Uterus (tissue), 4 donors: ENCODE data around the gene KCNIP2. TPM values are rescaled to one million over a fixed set of nuclear protein-coding genes. Genes with fewer than 3 reads are reported as not detected.

Source experiments
- DNase-seq, 2 donors: peaks; one replicate each; pipeline ENCODE4 v3.0.0-alpha.2; 2019 to 2020
- H3K27ac ChIP-seq, 2 donors: fragments of 200-600 bp; sonication (generic); 1 replicate in 1 of 2; 2 replicates in 1 of 2; pipeline ENCODE4 v1.5.1; 2016 to 2018
- H3K27me3 ChIP-seq, 2 donors: fragments of 200-600 bp; sonication (generic); one replicate each; pipeline ENCODE4 v1.5.1; 2018 to 2019; ENCODE audit warnings: control low read depth in 1 of 2
- H3K36me3 ChIP-seq, 2 donors: fragments of 200-600 bp; sonication (generic); one replicate each; pipeline ENCODE4 v1.5.1; 2019; ENCODE audit warnings: control low read depth in 1 of 2
- H3K4me1 ChIP-seq, 2 donors: fragments of 200-600 bp; sonication (generic); one replicate each; pipeline ENCODE4 v1.5.1; 2018 to 2019; ENCODE audit warnings: control low read depth in 1 of 2
- H3K4me3 ChIP-seq, 2 donors: fragments of 200-600 bp; sonication (generic); 1 replicate in 1 of 2; 2 replicates in 1 of 2; pipeline ENCODE4 v1.5.1; 2018 to 2019; ENCODE audit warnings: mild to moderate bottlenecking in 1 of 2
- H3K9me3 ChIP-seq, 2 donors: fragments of 200-600 bp; sonication (generic); one replicate each; pipeline ENCODE4 v1.5.1; 2019; ENCODE audit warnings: control low read depth in 1 of 2
- POLR2A ChIP-seq, 2 donors: fragments of 450-650 bp; IDR thresholded peaks; one replicate each; pipeline ENCODE4 v1.6.1; 2016; ENCODE audit warnings: antibody characterized with exemption in 2 of 2, mild to moderate bottlenecking in 1 of 2, moderate library complexity in 1 of 2
- intact Hi-C: fragments of 100-400 bp; cut with DNase I; formaldehyde crosslinking; loops from one replicate; pipeline ENCODE4 v1.15.1; 2023; ENCODE audit warnings: low total_unique reads
- total RNA-seq, 4 donors: library from RNA; depleted of rRNA in 3 of 4; stranded (reverse); fragments of >200 nt in 3 of 4; gene quantifications; one replicate each; pipeline versions ENCODE4 v1.1.0 to v1.2.4, GENCODE V29; 2014 to 2023
- TF ChIP-seq, protein P1 (sequence below), 4 experiments: fragments of 200-600 bp in 2 of 4; fragments of 450-650 bp in 2 of 4; sonication (generic) in 2 of 4; IDR thresholded peaks; one replicate each; pipeline ENCODE4 v1.5.1; 2016 to 2019; ENCODE audit warnings: antibody characterized with exemption in 4 of 4, mild to moderate bottlenecking in 2 of 4, moderate library complexity in 1 of 4
- donor health status: DM: yes; HTN: yes; CAD: no.

Gene KCNIP2
- total RNA-seq, 4 donors from 2014 or later = 0.29 to 8.6 (median 4.1) TPM; not detected in 1

DNA sequence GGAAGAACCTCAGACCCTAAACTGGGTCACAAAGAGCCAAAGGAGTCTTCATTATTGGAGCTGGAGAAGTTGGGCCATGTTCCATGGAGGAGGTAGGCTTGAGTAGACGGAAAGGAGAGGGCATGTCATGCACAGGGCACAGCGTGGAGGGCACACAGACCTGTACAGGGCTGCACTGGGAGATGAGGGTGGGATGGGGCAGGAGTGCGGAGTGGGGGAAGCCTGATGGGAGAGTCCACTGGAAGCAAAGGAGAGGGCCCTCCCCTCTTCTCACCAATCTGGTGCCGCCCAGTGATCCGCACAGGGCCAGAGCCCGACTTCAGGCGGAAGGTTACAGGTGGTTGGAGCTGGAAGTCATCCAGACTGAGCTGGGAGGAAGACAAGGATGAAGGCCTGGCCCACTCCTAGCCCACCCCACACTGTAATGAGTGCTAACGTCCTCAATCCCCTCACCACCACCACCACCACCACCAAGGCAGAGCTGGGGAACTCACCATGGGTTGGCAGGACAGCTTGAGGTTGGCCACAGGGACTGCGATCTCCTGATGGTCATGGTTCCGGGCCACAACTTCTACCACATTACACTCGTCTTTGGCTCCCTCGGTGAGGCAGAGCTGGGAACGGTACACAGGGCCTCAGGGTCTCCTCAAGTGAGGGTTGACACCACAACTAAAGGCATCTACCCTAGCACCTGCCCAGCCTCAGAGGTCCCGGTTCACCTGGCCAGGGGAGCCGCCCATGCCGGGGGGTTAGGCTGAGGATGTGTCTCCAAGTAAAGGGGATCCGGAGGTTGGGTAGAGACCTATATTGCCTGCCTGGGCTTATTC, 61.4 kb downstream of the KCNIP2 start:
- peaks cover 0 to 18% of the 10 kb centered on the region in 2 donors for H3K4me1 ChIP-seq
- DNase-seq = no peak

DNA sequence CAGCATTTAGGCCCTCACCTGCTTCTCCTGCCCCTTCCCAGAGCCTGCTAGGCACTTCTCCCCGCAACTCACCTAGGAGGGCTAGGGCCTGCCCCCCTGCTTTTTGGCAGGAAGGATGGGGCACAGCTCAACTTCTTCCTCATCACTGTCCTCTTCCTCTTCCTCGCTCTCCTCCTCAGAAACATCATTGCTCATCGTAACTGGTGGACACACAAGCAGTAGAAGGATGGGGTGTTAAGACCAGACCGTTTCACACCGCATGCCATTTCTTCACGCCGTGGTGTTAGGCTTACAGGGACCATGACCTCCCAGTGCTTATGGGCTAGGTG, 62.0 kb downstream of the KCNIP2 start:
- TF ChIP-seq, protein P1, sequence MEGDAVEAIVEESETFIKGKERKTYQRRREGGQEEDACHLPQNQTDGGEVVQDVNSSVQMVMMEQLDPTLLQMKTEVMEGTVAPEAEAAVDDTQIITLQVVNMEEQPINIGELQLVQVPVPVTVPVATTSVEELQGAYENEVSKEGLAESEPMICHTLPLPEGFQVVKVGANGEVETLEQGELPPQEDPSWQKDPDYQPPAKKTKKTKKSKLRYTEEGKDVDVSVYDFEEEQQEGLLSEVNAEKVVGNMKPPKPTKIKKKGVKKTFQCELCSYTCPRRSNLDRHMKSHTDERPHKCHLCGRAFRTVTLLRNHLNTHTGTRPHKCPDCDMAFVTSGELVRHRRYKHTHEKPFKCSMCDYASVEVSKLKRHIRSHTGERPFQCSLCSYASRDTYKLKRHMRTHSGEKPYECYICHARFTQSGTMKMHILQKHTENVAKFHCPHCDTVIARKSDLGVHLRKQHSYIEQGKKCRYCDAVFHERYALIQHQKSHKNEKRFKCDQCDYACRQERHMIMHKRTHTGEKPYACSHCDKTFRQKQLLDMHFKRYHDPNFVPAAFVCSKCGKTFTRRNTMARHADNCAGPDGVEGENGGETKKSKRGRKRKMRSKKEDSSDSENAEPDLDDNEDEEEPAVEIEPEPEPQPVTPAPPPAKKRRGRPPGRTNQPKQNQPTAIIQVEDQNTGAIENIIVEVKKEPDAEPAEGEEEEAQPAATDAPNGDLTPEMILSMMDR (IDR thresholded peaks at IDR 0.05) = no peak
- TF ChIP-seq POLR2A (IDR thresholded peaks at IDR 0.05) = no peak
- intact Hi-C loops = no loop called here
- no peak overlapping the region for H3K27ac ChIP-seq
- no peak overlapping the region for H3K4me3 ChIP-seq
- peaks cover 0 to 4% of the 10 kb centered on the region in 2 donors for H3K27me3 ChIP-seq
- peaks cover 0 to 18% of the 10 kb centered on the region in 2 donors for H3K4me1 ChIP-seq
- no peaks in the 10 kb centered on the region for H3K36me3 ChIP-seq
- no peaks in the 10 kb centered on the region for H3K9me3 ChIP-seq
- no peak for DNase-seq

More for the DNA sequence above, 61.4 kb downstream of the KCNIP2 start:
- TF ChIP-seq, protein P1 (IDR thresholded peaks at IDR 0.05) = no peak
- no peak for TF ChIP-seq POLR2A (IDR thresholded peaks at IDR 0.05)
- no peak overlapping the region for H3K27ac ChIP-seq
- peaks cover 0 to 4% of the 10 kb centered on the region in 2 donors for H3K27me3 ChIP-seq
- no peaks in the 10 kb centered on the region for H3K9me3 ChIP-seq
- intact Hi-C loops = no loop called here
- no peaks in the 10 kb centered on the region for H3K36me3 ChIP-seq
- H3K4me3 ChIP-seq = peak overlapping the region; percentile 55 to 70

DNA sequence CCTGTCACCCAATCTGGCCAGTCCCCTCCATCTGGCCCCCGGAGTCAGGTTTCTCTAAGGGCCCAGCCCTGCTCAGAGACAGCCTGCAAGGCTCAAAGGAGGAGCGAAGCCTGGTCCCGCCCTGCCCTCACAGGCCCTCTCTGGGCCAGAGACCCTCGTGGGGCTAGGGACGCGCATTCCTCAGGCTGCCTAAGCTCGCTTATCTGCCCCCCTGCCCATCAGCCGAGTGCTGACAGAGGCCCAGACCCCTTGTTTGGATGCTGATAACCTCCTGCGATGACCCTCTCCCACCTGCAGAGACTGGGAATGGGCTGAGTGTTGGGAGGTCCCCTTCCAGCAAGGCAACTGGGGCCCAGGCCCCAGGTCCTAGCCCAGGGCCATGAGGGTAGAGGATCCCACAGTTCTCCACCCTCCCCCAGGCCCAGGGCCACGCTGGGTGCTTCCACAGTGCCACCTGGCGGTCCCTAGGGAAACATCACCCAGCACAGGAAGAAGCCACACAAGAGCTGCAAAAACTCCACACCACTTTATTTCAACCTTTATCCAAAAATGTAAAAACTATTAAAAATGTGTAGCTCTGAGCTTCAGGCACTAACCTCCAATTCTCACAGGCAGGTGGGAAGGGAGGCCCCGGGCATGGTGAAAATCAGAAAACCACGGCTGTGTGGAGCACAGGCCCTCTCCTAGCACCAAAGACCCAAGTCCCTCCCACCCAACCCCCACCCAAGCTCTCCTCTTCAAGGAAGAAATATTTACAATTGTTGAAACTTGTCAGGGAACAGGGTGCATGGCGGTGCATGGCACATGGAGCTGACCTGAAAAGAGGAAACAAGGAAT, 62.6 kb downstream of the KCNIP2 start:
- Histone ChIP-seq H3K27me3 (peaks cover 0 to 8% of the 10 kb centered on the region in 2 donors), H3K9me3 (no peaks in the 10 kb centered on the region), H3K36me3 (no peaks in the 10 kb centered on the region), H3K4me3 (no peak overlapping the region), H3K27ac (no peak overlapping the region), H3K4me1 (peaks cover 0 to 23% of the 10 kb centered on the region in 2 donors)
- peak in 1 of 2 donors; percentile 24 for DNase-seq
- TF ChIP-seq, protein P1 (IDR thresholded peaks at IDR 0.05) = peak; percentile 69 to 81 (median 72)
- TF ChIP-seq POLR2A (IDR thresholded peaks at IDR 0.05) = no peak
- intact Hi-C loops = no loop called here

DNA sequence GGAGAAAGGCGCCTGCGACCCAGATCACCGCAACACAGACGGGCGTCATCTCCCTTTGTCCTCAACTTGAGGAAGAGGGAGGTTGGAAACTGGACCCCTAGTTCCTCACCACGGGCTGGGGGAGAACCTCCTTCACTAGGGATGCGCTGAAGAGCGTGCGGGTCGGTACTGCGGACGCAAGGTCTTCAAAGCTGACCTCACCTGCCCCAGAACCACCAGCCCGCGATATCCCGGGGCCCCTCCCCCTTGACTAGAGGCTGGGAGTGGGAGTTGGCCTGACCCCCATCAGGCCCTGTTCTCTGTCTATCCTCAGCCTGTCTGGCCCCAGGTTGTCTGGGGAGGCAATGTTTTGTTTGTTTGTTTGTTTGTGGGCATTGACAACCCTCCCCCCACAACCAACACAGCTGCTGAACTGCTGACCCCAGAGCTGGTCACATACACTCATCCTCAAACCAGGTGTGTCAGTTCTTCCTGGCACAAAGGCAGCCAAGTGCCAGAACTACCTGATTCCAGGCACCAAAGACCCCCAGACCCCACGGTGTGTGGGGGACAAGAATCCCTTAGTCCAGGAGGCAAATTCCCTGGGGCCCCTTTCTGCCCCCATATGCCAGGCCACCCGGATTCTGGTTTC, 63.3 kb downstream of the KCNIP2 start:
- no peaks in the 10 kb centered on the region for H3K36me3 ChIP-seq
- H3K27me3 ChIP-seq = peaks cover 2 to 12% of the 10 kb centered on the region in 2 donors
- peaks cover 0 to 29% of the 10 kb centered on the region in 2 donors for H3K4me1 ChIP-seq
- DNase-seq = no peak
- H3K9me3 ChIP-seq = no peaks in the 10 kb centered on the region
- TF ChIP-seq, protein P1 (IDR thresholded peaks at IDR 0.05) = no peak
- TF ChIP-seq POLR2A (IDR thresholded peaks at IDR 0.05) = no peak
- peak overlapping the region; percentile 17 to 25 for H3K4me3 ChIP-seq
- no peak overlapping the region for H3K27ac ChIP-seq
- intact Hi-C loops = no loop called here
